Measurements from ENCODE around the gene CCIN.

CCIN gene

DNA sequence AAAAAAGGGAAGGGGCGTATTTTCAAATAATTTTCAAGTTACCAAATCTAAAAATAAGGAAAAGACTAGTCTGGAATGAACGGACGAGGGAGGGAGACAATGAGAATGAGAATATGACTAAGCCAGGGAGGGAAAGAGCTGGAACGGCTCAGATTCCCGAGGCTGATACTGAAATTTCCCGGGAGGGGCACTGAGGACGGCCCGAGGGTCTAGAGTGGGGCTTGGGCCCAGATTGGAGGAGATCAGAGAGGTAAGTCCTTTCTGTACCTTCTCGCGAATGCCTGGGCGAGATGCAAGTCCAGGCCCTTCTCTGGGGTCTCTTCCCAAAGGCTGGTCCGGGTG is 3.4 kb upstream of the CCIN start:
- peaks cover 11 to 25% of the 10 kb centered on the region in 2 donors for H3K4me1 ChIP-seq (ENCODE audit: control insufficient read depth in 2 of 2, insufficient read depth in 1 of 2, low read depth in 1 of 2, low read length in 2 of 2)
- no peak overlapping the region for H2BK120ac ChIP-seq (ENCODE audit: low read depth, low read length)
- H4K91ac ChIP-seq (ENCODE audit: low read depth, low read length, poor library complexity): no peak overlapping the region
- peak overlapping the region; percentile 89 for H2AFZ ChIP-seq (ENCODE audit: low read length)
- no peak overlapping the region for H3K9ac ChIP-seq (ENCODE audit: low read depth, low read length, poor library complexity)
- no peak overlapping the region for H3K18ac ChIP-seq (ENCODE audit: low read length)
- no peak overlapping the region for H3K27ac ChIP-seq (replicated peaks; ENCODE audit: low read length)
- no peaks in the 10 kb centered on the region for H3K36me3 ChIP-seq (replicated peaks in 1 of 2; ENCODE audit: control insufficient read depth in 2 of 2, insufficient read depth in 2 of 2, low read length in 2 of 2)
- no peaks in the 10 kb centered on the region for H3K79me1 ChIP-seq (ENCODE audit: low read depth, low read length)
- no peak overlapping the region for H2AK5ac ChIP-seq (ENCODE audit: low read depth, low read length)
- no peak overlapping the region for H4K8ac ChIP-seq (ENCODE audit: low read depth, low read length)
- DNase-seq (ENCODE audit: low spot score): no peak
- no peak overlapping the region for H3K4ac ChIP-seq (ENCODE audit: low read length)
- no peak overlapping the region for H2BK12ac ChIP-seq (ENCODE audit: low read length)
- no peak overlapping the region for H3K4me3 ChIP-seq (ENCODE audit: low read length in 2 of 2)
- H3K27me3 ChIP-seq (ENCODE audit: control insufficient read depth in 3 of 3, insufficient read depth in 3 of 3, low read depth in 1 of 3, low read length in 3 of 3): peaks cover 0 to 17% (median 0%) of the 10 kb centered on the region in 3 experiments
- no peaks in the 10 kb centered on the region for H3K9me3 ChIP-seq (replicated peaks in 1 of 2; ENCODE audit: control insufficient read depth in 2 of 2, insufficient read depth in 1 of 2, low read depth in 1 of 2, low read length in 2 of 2)
- no peak overlapping the region for H3K4me2 ChIP-seq (ENCODE audit: insufficient read depth, low read length, poor library complexity, severe bottlenecking)
- whole genome bisulfite sequencing, 2 donors (ENCODE audit: extremely low coverage in 2 of 2, insufficient read length in 2 of 2, insufficient replicate concordance in 1 of 2): no CpG with 5 or more reads among the region's 12 CpGs
- no peak overlapping the region for H3K23ac ChIP-seq (ENCODE audit: low read depth, low read length, poor library complexity)
- no peak overlapping the region for H2BK5ac ChIP-seq (ENCODE audit: low read length)
- H2BK15ac ChIP-seq (ENCODE audit: low read length): peak overlapping the region; percentile 24
- H3K14ac ChIP-seq (ENCODE audit: low read length): no peak overlapping the region

DNA sequence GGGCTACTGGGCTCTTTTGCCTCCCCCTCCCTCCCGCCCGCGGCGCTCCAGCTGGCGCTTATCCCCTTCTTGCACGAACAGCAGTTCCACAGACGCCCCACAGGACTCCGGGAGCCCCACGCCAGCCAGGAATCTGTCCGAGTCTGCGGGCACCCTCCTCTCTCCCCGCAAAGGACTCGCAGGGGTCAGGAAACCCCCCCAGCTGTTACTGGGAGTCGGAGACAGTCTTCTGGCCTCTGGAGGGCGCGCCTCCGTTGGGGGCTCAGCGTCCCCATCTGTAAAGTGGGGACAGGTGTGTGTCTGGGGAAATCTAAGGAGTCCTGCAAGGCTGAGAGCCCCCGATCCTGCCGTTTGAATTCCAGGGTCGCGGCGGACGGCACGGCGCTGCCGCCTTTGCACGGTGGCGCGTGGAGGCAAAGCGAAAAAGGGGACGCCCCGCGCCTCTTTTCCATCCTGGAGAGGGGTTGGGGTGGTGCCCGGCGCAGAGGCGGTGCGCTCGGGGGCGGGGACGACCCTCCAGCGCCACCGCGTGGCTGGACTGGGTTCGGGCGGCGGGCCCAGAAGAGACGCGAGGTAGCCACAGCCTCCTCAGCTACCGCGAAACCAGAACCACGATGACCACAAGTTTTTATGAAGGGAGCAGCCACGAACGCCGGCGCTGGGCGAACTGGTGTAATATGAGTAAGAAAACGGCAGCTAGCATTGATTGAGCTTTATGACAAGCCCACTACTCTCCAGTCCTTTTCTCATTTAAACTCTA is 2.8 kb upstream of the CCIN start:
- H2BK120ac ChIP-seq (ENCODE audit: low read depth, low read length): no peak overlapping the region
- peak; percentile 74 for DNase-seq (ENCODE audit: low spot score)
- peak overlapping the region; percentile 24 for H2BK15ac ChIP-seq (ENCODE audit: low read length)
- H4K8ac ChIP-seq (ENCODE audit: low read depth, low read length): no peak overlapping the region
- H3K27ac ChIP-seq (replicated peaks; ENCODE audit: low read length): no peak overlapping the region
- peak overlapping the region; percentile 89 for H2AFZ ChIP-seq (ENCODE audit: low read length)
- H3K9ac ChIP-seq (ENCODE audit: low read depth, low read length, poor library complexity): no peak overlapping the region
- peak overlapping the region; percentile 72 for H2AK5ac ChIP-seq (ENCODE audit: low read depth, low read length)
- H3K4ac ChIP-seq (ENCODE audit: low read length): peak overlapping the region; percentile 53
- H3K23ac ChIP-seq (ENCODE audit: low read depth, low read length, poor library complexity): no peak overlapping the region
- no peak overlapping the region for H3K14ac ChIP-seq (ENCODE audit: low read length)
- no peak overlapping the region for H2BK5ac ChIP-seq (ENCODE audit: low read length)
- H3K4me2 ChIP-seq (ENCODE audit: insufficient read depth, low read length, poor library complexity, severe bottlenecking): peak overlapping the region; percentile 67
- no peaks in the 10 kb centered on the region for H3K79me1 ChIP-seq (ENCODE audit: low read depth, low read length)
- no peak overlapping the region for H2BK12ac ChIP-seq (ENCODE audit: low read length)
- no CpG with 5 or more reads among the region's 58 CpGs for WGBS, 2 donors (ENCODE audit: extremely low coverage in 2 of 2, insufficient read length in 2 of 2, insufficient replicate concordance in 1 of 2)
- peaks cover 0 to 22% (median 0%) of the 10 kb centered on the region in 3 experiments for H3K27me3 ChIP-seq (ENCODE audit: control insufficient read depth in 3 of 3, insufficient read depth in 3 of 3, low read depth in 1 of 3, low read length in 3 of 3)
- peaks cover 11 to 21% of the 10 kb centered on the region in 2 donors for H3K4me1 ChIP-seq (ENCODE audit: control insufficient read depth in 2 of 2, insufficient read depth in 1 of 2, low read depth in 1 of 2, low read length in 2 of 2)
- no peaks in the 10 kb centered on the region for H3K36me3 ChIP-seq (replicated peaks in 1 of 2; ENCODE audit: control insufficient read depth in 2 of 2, insufficient read depth in 2 of 2, low read length in 2 of 2)
- H3K9me3 ChIP-seq (replicated peaks in 1 of 2; ENCODE audit: control insufficient read depth in 2 of 2, insufficient read depth in 1 of 2, low read depth in 1 of 2, low read length in 2 of 2): no peaks in the 10 kb centered on the region
- no peak overlapping the region for H4K91ac ChIP-seq (ENCODE audit: low read depth, low read length, poor library complexity)
- H3K18ac ChIP-seq (ENCODE audit: low read length): peak overlapping the region; percentile 86
- H3K4me3 ChIP-seq (ENCODE audit: low read length in 2 of 2): peak overlapping the region in 1 of 2 donors; percentile 68

DNA sequence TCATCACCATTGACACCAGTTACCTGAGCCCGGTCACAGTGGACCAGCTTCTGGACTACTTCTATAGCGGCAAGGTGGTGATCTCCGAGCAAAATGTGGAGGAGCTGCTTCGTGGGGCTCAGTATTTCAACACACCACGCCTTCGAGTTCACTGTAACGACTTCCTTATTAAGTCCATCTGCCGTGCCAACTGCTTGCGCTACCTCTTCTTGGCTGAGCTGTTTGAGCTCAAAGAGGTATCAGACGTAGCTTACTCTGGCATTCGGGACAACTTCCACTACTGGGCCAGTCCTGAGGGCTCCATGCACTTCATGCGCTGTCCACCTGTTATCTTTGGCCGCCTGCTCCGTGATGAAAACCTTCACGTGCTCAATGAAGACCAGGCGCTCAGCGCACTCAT is 520 bp downstream of the CCIN start:
- H2AFZ ChIP-seq (ENCODE audit: low read length): no peak overlapping the region
- peaks cover 0 to 2% of the 10 kb centered on the region in 2 donors for H3K4me1 ChIP-seq (ENCODE audit: control insufficient read depth in 2 of 2, insufficient read depth in 1 of 2, low read depth in 1 of 2, low read length in 2 of 2)
- no peak overlapping the region for H2AK5ac ChIP-seq (ENCODE audit: low read depth, low read length)
- no peak overlapping the region for H2BK12ac ChIP-seq (ENCODE audit: low read length)
- no peak overlapping the region for H3K23ac ChIP-seq (ENCODE audit: low read depth, low read length, poor library complexity)
- H3K27me3 ChIP-seq (ENCODE audit: control insufficient read depth in 3 of 3, insufficient read depth in 3 of 3, low read depth in 1 of 3, low read length in 3 of 3): peaks cover 0 to 25% (median 0%) of the 10 kb centered on the region in 3 experiments
- H2BK120ac ChIP-seq (ENCODE audit: low read depth, low read length): peak overlapping the region; percentile 63
- no peak overlapping the region for H3K4me2 ChIP-seq (ENCODE audit: insufficient read depth, low read length, poor library complexity, severe bottlenecking)
- H3K18ac ChIP-seq (ENCODE audit: low read length): no peak overlapping the region
- H4K91ac ChIP-seq (ENCODE audit: low read depth, low read length, poor library complexity): no peak overlapping the region
- no peaks in the 10 kb centered on the region for H3K9me3 ChIP-seq (replicated peaks in 1 of 2; ENCODE audit: control insufficient read depth in 2 of 2, insufficient read depth in 1 of 2, low read depth in 1 of 2, low read length in 2 of 2)
- H2BK5ac ChIP-seq (ENCODE audit: low read length): no peak overlapping the region
- no CpG with 5 or more reads among the region's 17 CpGs for WGBS, 2 donors (ENCODE audit: extremely low coverage in 2 of 2, insufficient read length in 2 of 2, insufficient replicate concordance in 1 of 2)
- H3K27ac ChIP-seq (replicated peaks; ENCODE audit: low read length): no peak overlapping the region
- no peak overlapping the region for H3K9ac ChIP-seq (ENCODE audit: low read depth, low read length, poor library complexity)
- no peak overlapping the region for H3K4ac ChIP-seq (ENCODE audit: low read length)
- no peaks in the 10 kb centered on the region for H3K36me3 ChIP-seq (replicated peaks in 1 of 2; ENCODE audit: control insufficient read depth in 2 of 2, insufficient read depth in 2 of 2, low read length in 2 of 2)
- H2BK15ac ChIP-seq (ENCODE audit: low read length): no peak overlapping the region
- H4K8ac ChIP-seq (ENCODE audit: low read depth, low read length): no peak overlapping the region
- no peak overlapping the region for H3K4me3 ChIP-seq (ENCODE audit: low read length in 2 of 2)
- no peak for DNase-seq (ENCODE audit: low spot score)
- no peak overlapping the region for H3K14ac ChIP-seq (ENCODE audit: low read length)
- H3K79me1 ChIP-seq (ENCODE audit: low read depth, low read length): no peaks in the 10 kb centered on the region

DNA sequence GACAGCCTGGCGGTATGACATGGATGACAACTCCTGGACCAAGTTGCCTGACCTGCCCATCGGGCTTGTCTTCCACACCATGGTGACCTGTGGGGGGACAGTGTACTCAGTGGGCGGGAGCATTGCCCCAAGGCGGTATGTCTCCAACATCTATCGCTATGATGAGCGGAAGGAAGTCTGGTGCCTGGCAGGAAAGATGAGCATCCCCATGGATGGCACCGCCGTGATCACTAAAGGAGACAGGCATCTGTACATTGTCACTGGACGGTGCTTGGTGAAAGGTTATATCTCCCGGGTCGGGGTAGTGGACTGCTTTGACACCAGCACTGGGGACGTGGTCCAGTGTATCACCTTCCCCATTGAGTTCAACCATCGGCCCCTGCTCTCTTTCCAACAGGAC is 1.3 kb downstream of the CCIN start:
- Histone ChIP-seq H2AFZ (ENCODE audit: low read length) (no peak overlapping the region), H3K79me1 (ENCODE audit: low read depth, low read length) (no peaks in the 10 kb centered on the region), H2BK12ac (ENCODE audit: low read length) (no peak overlapping the region), H2AK5ac (ENCODE audit: low read depth, low read length) (peak overlapping the region; percentile 27), H3K27ac (replicated peaks; ENCODE audit: low read length) (no peak overlapping the region), H4K91ac (ENCODE audit: low read depth, low read length, poor library complexity) (peak overlapping the region; percentile 7), H3K4ac (ENCODE audit: low read length) (no peak overlapping the region), H3K14ac (ENCODE audit: low read length) (peak overlapping the region; percentile 71), H3K4me1 (ENCODE audit: control insufficient read depth in 2 of 2, insufficient read depth in 1 of 2, low read depth in 1 of 2, low read length in 2 of 2) (peaks cover 0 to 1% of the 10 kb centered on the region in 2 donors), H2BK5ac (ENCODE audit: low read length) (no peak overlapping the region), H4K8ac (ENCODE audit: low read depth, low read length) (no peak overlapping the region), H3K27me3 (ENCODE audit: control insufficient read depth in 3 of 3, insufficient read depth in 3 of 3, low read depth in 1 of 3, low read length in 3 of 3) (peaks cover 0 to 27% (median 0%) of the 10 kb centered on the region in 3 experiments), H2BK15ac (ENCODE audit: low read length) (no peak overlapping the region), H3K4me3 (ENCODE audit: low read length in 2 of 2) (no peak overlapping the region), H3K36me3 (replicated peaks in 1 of 2; ENCODE audit: control insufficient read depth in 2 of 2, insufficient read depth in 2 of 2, low read length in 2 of 2) (no peaks in the 10 kb centered on the region), H3K23ac (ENCODE audit: low read depth, low read length, poor library complexity) (no peak overlapping the region), H3K9ac (ENCODE audit: low read depth, low read length, poor library complexity) (no peak overlapping the region), H3K4me2 (ENCODE audit: insufficient read depth, low read length, poor library complexity, severe bottlenecking) (no peak overlapping the region), H2BK120ac (ENCODE audit: low read depth, low read length) (no peak overlapping the region), H3K18ac (ENCODE audit: low read length) (no peak overlapping the region), H3K9me3 (replicated peaks in 1 of 2; ENCODE audit: control insufficient read depth in 2 of 2, insufficient read depth in 1 of 2, low read depth in 1 of 2, low read length in 2 of 2) (no peaks in the 10 kb centered on the region)
- no peak for DNase-seq (ENCODE audit: low spot score)
- no CpG with 5 or more reads among the region's 13 CpGs for WGBS, 2 donors (ENCODE audit: extremely low coverage in 2 of 2, insufficient read length in 2 of 2, insufficient replicate concordance in 1 of 2)
